HG02759 (cell line): Measurements from ENCODE around the gene KCNQ1.

Experiments
- ATAC-seq: cut with Tn5 transposase; IDR thresholded peaks from one replicate; pipeline ENCODE4 v1.9.1; 2021; ENCODE audit warnings: mild to moderate bottlenecking, moderate library complexity; ENCODE audit not compliant: unreplicated experiment

KCNQ1 gene

DNA sequence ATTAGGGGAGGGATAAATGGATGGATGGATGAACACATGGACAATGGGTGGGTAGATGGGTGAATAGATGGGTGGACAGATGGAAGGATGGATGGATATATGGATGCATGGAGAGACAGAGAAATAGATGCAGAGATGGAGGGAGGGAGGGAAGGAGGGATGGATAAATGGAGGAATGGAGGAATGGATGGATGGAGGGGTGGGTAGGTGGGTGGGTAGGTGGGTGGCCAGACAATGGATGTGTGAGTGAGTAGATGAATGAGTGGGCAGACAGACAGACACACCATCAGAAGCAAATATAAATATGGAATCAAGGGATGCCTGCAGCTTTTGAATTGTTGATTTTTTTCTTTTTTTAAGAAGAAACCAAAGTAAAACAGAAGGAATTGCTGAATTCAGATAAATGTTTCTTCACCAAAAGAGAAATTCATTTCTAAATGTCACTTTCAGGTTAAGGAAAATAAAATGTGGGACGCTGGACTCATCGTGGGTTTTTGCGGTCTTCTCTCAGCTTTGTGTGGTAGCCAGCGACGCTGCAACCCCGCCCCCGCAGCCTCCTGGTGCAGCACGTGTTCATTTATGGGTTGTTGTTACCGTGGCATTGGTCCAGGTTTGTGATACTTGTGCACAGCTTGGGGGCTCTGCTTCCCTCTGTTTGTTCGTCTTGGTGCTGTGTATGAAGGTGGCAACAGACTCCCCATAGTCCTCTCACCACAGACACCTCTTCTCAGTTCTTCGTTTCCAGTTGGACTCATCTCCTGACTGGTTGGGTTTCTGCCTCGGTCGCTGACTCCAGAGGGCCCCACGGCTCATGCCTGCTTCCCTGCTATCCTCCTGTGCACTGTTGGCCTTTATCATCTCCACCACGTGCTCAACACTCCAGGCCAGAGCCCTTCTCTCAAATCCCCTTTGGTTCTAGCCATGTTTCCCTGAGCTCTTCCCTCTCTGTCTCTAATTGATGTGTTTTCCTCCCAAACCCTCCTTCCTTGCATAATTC is 364.3 kb downstream of the KCNQ1 start:
- ATAC-seq = no peak

DNA sequence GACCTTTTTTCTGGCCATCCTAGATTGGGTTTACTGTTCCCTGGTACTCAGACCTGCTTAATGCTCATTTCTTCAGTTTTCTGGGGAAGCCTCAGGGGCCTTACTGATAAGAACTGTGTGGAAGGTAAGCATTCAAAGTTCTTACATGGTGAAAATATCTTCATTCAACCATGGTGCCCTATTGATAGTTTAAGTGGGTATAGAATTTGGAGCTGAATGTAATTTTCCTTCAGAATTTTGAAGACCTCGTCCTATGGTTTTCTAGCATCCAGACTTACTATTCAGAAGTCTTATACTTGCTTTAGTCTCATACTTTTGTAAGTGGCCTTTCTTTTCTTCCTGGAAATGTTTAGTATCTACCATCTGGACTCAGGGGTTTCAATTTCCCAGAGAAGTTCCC is 365.0 kb downstream of the KCNQ1 start:
- ATAC-seq = no peak

DNA sequence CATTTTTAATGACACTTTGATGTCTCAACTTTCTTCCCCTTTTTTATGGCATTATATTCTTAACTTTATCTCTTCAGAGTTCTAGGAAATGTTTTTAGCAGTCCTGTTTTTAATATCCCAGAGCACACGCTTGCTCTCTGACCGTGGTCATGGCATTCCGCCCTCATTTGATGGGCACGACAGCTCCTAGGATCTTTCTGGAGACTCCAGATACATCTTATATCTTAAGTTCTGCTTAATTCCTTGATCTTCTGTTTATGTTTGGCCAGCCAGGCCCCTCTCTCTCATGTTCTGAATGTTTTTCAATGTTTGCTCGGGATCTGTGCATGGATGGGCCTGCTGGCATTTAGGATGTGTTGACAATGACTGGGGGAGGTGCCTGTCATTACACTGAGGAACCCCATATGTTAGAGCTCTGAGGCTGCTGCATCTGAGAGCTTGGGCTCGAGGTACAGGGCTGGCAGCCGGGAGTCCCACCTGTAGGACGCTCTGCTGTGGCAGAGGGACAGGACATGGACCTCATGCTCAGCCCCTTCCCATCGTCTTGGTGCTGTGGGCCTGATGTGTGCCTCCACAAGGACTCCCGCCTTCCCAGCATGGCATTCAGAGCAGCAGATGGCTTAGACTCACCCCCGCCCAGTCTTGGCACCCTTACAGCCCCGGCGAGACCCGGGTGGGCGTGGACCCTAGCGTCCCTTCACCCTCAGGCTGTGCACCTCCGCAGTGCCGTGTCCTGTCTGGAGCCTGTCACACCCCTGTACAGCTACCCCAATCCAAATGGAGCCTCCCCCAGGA is 365.8 kb downstream of the KCNQ1 start:
- ATAC-seq = no peak

DNA sequence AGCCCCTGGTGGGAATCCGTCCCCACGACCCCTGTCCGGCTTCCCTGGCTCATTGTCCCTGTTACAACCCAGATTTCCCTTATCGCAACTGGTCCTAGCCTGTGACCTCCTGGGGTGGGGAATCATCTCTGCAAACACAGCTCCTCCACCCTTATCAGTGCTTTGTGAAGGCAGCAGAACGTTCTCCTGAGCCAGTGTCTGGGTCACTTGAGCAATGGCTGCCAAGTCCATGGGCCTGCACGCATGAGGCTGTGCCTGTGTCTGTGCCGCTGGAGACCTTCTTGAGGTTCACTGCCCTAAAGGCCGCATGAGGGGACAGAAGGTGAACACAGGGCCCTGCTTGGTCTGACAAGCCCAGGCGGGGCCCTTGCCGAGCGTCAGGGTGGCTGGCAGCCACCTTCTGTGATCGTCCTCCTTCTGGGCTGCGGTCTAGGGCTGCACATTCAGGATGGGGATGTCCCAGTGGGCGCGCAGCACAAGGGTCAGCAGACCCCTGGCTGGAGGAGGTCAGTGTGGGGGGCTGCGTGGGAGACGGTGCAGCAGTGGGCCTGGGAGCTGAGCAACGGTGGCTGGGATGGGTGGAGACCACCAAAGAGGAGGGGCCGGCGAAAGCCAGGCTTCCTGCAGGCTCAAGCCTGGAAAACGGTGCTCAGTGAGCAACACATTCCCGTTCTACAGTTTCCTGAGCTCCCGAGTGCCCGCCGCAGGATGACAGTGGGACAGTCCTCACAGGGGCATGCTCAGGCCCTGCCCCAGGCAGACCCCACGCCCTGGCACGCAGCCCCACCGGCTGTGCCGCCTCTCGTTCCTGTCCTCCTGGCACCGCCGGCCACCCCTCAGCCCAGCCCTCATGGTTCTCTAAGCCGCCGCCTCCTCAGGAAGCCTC is 366.6 kb downstream of the KCNQ1 start:
- ATAC-seq = no peak

DNA sequence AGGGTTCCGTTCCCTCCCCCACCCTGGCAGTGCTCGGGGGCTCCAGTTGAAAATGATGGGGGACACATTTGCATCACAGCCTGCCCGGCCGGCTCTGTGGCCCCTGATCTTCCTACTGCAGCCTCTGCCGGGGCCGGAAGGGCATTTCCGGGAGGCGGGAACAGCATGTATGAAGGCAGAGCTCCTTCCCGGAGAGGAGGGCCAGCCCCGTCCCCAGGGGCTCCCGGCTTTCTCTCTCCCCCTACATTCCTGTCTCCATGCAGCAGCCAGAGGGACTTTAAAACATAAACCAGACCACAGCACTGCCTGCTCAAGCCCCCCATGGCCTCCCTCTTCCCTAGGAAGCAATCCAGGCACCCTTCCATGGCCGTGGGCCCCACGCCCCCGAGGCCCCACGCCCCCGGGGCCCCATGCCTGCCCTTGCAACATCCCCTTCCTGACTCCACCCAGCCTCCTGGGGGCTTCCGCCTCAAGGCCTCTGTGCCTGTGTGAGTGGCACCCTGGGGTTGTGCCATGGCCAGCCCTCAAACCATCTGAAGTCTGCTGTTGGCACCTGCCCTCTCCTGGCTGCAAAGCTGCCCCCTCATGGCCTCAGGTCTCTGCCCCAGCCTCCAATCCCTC is 367.7 kb downstream of the KCNQ1 start:
- ATAC-seq = no peak

DNA sequence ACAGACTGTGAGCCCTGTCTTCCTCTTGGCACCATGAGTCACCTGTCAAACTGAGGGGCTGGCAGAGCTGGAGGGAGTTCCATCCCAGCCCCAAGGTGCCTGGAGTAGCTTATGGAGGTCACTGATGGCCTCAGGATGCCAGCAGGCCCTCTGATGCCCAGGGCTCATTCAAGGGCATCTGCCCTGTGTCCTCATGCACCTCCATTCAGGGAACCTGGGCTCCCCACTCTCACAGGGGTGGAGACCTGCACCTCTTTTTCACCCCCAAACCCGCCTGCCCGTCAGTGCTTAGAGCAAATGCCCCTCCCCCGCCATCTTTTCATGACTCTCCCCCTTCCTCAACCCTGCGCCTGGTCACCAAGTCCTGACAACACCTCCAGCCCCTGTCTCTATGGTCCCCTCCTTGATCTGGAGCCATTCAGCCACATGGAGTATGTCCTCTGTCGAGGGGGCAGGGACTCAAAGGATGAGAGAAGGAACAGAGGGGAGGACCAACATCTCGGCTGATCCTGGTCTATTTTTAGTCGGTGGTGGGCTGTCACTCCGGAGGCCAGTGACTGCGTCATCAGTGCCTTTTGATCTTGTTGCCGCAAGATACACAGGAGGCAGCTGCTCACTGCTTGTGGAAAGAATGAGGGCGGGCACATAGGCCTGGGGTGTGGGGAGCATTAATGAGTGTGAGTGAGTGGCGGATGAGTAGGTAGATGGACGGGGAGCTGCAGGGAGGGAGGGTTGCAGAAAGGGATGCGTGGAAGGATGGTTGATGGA is 368.5 kb downstream of the KCNQ1 start:
- ATAC-seq = no peak

DNA sequence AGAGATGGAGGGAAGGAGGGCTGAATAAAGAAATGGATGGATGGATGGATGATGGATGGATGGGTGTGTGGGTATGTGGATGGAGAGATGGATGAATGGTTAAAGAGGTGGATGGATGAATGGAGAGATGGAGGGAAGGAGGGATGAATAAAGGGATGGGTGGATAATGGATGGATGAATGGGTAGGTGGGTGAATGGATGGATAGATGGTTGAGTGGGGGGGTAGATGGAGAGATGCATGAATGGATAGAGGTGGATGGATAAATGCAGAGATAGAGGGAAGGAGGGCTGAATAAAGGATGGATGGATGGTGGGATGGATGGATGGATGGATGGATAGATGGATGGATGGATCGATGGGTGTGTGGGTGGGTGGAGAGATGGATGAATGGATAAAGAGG is 369.2 kb downstream of the KCNQ1 start:
- ATAC-seq = no peak

DNA sequence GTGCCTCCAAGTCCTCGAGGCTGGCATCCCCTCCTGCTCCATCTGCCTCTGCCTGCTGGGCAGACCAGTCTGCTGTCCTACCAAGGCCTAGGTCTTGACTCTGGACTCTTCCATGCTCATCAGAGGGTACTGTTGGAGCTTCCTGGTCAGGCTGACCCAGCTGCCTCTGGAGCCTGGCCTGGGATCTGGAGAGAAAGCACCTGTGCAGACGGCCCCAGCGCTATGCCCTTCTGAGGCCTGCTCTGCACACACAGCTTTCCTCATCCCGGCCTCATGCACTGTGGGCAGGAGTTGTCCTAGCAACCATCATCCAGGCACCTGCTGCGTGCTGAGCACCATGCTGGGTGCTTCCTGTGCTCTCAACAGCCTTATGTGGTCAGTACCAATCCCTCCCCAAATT is 369.9 kb downstream of the KCNQ1 start:
- ATAC-seq = no peak

DNA sequence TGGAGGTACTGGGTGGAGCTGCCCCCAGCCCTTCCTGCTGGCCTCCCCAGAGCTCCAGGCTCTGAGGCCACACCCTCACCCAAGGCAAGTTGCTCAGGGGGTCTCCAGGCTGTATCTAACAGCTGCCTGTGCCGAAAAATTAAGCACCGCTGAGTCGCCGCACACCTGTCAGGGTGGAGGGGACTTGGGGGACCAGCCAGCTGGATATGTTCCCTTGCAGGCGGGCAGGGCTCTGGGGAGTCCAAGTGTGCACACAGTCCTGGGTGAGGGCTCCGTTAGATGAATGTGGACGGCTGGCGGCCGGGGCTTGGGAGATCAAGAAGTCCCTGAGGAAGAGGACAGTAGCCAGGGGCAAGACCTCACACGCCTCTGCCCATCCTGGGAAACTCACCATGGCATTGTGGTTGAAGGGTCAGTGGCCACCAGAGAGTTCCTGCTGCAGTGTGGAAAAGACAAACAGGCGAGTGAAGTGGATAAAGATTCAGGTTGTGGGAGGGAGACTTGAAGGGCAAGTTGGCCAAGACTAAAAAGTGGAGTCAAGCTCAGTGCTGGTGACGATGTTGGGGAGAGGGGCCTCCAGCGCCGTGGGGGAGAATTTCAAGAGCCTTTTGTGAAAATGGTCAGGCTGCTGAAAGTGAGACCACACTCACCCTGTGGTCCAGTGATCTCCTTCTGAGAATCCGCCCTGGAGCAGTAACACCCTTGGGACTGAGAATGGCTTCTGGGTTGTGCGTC is 371.1 kb downstream of the KCNQ1 start:
- ATAC-seq = no peak

DNA sequence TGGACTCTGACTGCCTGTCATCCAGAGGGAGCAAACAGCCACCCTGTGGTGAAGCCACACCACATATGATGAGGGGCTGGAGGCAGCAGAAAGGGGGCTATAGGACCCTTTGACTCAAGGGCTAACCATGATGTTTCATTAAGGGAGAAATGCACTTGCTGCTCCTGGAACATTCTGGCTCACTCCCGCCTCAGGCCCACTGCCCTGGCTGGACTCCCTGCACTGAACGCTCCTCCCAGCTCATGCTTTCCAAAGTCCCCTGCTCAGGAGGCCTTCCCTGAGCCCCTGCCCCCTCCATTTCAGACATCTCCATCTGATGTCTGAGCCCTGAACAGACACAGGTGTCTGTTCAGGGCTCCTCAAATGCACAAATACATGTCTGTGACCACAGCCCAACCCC is 371.7 kb downstream of the KCNQ1 start:
- ATAC-seq = no peak

DNA sequence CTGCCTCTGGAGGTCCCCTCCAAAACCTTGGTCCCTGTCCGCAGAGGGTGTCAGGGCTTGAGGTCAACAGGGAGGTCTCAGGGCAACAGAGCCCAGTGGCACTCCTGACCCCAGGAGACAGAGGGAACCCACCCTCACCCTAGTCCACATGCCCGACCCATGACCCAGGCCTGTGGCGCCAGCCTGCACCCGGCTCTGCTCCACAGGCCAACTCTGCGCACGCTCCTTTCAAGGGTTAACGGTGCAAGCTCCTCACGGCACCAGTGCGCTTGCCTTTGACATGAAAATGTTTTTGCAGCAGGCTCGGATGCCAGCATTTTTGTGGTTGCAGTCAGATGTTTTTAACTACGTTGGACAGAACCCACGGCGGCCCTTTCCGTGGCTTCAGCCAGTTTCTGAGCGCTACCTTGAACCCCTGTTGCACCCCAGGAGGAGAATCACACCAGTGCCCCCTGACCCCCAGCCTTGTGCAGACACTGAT is 372.2 kb downstream of the KCNQ1 start:
- no peak for ATAC-seq

DNA sequence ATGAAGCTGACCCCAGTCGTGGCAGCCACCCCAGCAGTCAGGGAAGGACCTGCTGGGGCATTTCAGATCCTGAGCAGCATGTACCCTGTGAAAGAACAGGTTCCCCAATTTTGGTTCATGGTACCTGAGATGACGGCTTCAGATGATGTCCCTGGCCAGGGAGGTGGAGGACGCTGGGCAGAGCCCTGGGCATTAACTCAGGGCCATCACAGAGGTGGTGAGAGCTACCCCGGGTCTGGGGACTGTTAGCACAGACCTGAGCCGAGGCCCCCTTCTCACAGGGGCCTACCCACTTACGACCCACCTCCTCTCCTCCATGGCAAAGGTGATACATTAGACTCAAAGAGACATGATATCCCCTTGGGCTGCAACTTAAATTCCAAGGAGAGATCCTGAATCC is 372.6 kb downstream of the KCNQ1 start:
- no peak for ATAC-seq

DNA sequence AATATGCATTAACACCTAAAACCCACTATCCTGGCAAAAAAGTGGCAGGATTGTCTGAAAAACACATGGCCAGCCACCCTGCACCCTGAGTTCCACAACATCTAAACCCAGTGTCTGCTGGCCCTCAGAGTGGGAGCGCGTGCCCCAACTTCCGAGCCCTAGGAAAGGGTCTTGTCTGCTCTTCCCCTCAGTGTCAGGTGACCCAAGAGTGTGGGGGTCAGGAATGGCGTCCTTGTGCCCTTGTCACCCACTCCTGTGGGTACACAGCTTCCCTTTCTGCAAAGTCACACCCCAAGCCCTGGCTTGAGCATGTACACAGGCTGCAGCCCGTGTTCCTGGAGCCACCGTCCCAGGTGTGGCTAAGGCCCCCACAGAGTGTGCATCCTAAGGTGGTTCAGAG is 373.2 kb downstream of the KCNQ1 start:
- no peak for ATAC-seq

DNA sequence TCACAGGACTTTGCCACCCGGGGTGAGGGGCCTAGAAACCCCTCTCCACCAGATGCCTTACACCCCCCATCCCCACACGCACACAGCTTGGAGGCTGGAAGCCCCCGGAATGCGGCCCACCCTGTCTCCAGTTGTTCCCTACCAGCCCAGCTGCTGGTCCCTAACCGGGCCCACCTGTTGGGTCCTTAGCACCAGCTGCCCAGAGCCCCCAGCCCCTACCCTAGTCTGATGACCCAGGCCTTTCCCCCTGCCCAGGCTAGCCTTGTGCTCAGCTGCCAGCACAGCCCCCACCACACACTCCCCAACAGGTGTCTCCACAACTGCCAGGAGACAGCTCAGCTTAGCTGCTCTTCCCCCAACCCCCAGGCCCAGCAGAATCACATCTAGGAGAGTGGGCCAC is 373.7 kb downstream of the KCNQ1 start:
- no peak for ATAC-seq

DNA sequence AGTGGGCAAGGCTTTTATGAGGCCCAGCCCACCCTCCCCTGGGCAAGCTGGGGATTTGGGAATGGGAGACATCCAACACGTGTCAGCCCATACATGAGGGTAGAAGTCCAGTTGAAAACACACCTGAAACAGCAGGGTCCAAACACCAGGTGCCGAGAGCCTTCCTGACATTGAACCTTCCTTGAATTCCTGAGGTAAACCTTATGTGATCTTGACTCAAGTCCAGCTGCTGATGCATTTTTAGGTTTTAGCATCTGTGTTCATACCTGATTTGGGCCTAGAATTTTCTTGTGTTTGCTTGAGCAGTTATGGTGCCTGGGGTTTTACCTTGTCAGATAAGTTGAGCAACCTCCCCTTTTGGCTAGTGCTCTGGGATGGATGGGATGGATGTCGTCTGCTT is 374.5 kb downstream of the KCNQ1 start:
- no peak for ATAC-seq

DNA sequence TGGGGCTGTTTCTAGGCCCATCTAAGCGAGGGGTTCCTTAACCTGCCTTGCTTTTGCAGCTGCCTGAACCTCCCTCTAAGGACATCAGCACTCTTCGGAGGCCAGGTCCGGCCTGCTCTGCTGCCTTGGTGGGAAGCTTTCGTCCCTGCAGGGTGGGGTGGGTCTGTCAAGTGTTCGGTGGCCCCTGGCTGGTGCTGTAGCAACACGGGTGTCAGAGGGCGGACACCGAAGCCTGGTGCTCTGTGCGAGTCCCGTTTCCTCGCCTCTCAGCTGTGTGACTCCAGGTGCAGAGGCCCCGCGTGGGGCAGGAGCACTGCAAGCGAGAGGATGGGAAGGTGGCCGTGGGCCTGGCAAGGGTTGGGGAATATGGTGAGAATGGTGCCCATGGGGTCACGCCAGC is 376.2 kb downstream of the KCNQ1 start:
- ATAC-seq = no peak

DNA sequence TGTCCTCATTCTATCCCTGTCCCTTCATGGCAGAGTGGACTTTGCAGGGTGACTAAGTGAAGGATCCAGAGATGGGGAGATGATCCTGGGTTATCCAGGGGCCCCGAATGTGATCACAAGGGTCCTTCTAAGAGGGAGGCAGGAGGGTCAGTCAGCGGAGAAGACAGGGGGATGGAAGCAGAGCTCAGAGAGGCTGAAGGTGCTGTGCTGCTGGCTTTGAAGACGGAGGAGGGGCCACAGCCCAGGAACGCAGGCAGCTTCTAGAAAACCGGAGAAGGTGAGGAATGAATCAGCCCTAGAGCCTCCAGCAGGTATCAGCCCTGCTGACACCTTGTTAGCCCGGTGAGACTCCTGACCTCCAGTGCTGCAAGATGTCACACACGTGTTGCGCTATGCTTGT is 377.1 kb downstream of the KCNQ1 start:
- ATAC-seq = no peak

DNA sequence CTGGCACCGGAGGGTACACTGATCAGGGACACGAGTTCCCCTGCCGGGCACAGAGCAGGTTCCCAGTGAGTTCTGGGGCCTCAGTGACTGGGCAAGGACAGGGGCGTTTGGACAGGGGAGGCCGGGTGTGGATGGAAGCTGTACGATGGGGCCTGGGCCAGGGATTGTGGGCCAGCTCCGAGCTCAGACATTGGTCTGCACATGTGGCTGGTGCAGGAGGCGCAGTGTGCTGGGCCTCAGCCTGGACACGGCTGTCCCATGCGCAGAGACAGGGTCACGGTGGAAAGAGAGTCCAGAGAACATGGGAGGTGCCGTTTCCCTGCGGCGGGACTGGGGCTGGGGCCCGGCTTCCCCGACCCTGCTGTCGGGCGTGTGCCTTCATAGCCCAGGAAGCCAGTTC is 380.0 kb downstream of the KCNQ1 start:
- ATAC-seq = no peak

DNA sequence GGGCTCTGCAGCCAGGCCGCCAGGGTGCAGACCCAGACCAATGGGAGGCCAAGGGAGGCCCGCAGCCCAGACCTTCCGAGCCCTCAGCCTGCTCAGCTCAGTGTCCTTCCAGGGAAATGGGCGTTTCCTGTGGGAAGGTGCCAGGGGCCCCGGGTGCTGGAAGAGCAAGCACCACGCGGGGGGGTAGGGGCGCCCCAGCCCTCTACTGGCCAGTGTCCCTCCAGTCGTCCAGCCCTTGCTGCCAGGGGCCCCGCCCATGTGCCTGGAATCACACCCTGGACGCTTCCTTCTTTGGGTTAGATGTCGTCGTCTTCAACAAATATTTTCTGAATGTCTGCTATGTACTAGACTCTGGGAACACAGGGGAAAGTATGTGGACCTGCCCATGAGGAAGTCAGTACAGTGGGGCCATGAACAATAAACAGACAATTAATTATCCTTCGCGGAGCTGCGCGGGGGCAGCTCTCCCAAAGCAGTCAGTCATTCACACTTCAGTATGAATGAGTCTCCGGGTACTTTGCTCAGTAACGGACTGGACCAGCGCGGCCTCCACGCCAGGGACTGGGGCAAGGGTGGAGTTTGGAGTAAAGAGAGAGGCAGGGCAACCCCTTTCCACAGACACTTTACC is 380.6 kb downstream of the KCNQ1 start:
- ATAC-seq = no peak
